Measurements from ENCODE around the gene SLCO2A1. TPM values are rescaled to one million over a fixed set of nuclear protein-coding genes. Genes with fewer than 3 reads are reported as not detected.

The SLCO2A1 gene
- total RNA-seq, 1 experiment from 2014 or later: not detected

DNA sequence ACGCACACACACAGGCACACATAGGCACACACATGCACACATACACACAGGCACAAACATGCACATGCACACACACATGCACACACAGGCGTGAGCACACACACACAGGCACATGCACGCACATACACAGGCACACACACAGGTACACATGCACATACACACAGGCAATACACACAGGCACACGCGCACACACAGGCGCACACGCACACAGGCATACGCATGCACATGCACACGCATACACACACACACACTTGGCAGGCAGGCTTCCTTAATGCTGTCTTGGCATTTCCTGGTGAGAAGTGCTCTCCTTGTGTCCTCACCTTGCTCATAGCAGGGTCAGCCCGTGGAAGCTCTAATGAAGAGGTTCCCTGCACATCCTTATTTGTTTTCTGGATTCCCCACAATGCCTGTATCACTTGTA is 8.4 kb upstream of the SLCO2A1 start:
- in situ Hi-C loops (cut with HindIII; ENCODE audit: low sequenced_read_pairs): no loop called here
- no peak for DNase-seq (ENCODE audit: low spot score)

DNA sequence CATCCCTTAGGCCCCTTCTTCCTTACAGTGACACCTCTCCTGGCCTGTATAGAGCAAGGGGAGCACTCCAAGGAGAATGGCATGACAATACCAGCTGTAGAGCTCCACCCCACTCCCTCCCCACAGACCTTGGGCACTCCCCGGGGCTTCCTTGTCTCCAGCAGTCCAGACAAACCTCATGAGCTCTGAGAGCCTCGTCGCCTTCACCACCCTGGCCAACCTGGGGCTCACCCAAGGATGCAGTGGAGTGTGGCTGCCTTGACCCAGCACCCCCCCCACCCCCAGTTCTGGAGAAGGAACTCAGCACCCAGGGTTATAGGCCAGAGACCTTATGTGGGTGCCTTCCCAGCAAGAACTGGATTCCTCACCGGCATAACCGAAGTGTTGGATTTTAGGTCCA is 7.4 kb upstream of the SLCO2A1 start:
- DNase-seq (ENCODE audit: low spot score): no peak
- in situ Hi-C loops (cut with HindIII; ENCODE audit: low sequenced_read_pairs): no loop called here

DNA sequence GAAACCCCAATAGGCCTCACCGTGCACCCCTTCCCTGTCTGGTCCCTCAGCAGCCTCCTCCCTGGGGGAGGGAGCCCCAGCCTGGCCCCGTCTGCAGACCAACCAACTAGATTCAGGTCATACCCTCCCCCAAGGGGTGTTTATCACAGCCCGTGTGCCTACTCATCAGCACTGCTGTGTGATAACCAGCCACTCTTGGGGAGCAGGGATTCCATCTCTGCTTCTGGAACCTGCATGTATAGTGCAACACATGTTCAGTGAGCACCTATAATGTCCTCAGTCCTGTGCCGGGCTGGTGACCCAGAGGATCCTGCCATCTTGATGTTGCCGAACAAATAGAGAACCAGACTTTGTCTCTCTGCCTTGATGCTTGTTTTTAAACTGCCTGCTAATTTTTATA is 6.6 kb upstream of the SLCO2A1 start:
- in situ Hi-C loops (cut with HindIII; ENCODE audit: low sequenced_read_pairs): no loop called here
- DNase-seq (ENCODE audit: low spot score): no peak

DNA sequence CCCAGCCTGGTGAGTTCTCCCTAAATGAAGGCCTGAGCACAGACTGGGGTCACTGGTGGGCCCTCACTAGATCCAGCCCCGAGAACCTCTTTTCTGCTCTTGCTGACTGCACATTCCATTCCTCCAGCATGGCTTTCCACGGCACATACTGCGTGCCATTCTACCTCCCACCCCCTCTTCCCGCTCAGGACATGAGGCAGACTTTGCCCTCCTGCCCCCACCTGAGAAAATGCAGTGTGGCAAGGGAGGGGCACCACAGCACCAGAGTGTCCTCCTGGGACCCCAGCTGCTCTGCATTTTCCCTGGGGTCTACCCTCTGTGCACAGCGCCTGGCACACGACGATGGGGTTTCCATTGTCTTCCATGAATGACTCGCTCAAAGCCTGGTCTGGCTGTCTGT is 6.1 kb upstream of the SLCO2A1 start:
- no peak for DNase-seq (ENCODE audit: low spot score)

DNA sequence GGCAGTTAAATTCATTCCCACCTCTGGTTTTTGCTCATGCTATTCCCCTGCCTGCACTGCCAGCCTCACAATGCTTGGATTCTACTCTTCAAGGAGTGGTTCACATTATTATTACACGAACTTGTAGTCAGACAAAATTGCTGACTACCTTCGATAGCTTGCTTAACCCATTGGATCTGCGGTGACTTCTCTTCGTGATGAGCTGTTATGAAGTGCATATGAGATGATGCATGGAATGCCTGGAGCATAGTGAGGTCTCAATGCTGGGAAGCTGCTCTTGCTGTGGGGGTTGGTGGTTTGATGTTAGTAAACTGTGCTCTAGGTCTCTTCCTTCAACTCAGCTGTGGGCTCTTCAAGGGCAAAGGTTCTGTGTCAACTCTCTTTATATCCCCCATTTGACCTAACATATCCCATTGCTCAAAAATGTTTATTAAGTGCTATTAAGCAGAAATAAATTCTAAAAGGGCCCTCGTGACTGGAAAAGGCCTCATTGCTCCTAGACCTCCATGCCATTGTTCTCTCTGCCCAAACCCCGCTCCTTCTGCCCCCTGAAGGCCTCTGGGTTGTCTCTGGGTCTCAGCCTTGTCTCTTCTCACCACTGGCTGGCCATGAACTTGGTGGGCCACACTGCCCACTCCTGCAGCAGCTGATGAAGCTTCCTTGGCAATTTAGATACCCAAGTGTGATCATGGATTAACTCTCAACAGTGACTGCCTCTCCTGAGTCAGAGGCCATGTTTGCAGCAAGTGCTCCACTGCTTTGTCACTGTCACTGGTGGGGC is 4.5 kb upstream of the SLCO2A1 start:
- in situ Hi-C loops (cut with HindIII; ENCODE audit: low sequenced_read_pairs): no loop called here
- no peak for DNase-seq (ENCODE audit: low spot score)

More for the DNA sequence above, 6.1 kb upstream of the SLCO2A1 start:
- in situ Hi-C loops (cut with HindIII; ENCODE audit: low sequenced_read_pairs): no loop called here

DNA sequence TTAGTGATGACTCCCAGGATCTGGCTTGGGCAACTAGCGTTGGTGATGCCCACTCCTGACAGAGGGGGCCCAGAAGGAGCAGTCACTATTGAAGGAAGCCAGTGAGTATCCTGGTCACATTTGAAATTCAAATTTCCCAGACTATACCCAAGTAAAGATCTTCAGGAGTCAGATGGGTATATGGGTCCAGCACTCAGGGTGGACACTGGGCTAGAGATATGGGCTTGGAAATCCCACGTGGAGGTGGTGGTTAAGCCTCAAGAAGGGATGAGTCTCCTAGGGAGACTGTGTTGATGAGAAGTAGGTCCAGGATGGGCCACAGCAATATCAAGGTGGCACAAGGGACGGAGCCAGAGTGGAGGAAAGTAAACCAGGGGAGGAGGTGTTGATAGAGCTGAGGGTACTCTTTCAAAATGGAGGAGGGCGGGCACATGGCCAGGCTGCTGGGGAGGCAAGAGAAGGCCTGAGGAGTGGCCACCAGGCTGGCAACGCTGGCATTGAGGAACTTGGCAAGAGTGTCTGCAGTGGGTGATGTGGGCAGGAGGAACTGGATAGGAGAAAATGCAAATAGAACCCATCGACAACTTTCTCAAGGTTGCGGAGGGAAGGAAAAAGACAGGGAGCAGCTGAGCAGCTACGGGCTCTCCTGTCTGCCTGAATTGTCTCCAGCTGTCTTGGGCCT is 3.7 kb upstream of the SLCO2A1 start:
- in situ Hi-C loops (cut with HindIII; ENCODE audit: low sequenced_read_pairs): no loop called here
- DNase-seq (ENCODE audit: low spot score): no peak

DNA sequence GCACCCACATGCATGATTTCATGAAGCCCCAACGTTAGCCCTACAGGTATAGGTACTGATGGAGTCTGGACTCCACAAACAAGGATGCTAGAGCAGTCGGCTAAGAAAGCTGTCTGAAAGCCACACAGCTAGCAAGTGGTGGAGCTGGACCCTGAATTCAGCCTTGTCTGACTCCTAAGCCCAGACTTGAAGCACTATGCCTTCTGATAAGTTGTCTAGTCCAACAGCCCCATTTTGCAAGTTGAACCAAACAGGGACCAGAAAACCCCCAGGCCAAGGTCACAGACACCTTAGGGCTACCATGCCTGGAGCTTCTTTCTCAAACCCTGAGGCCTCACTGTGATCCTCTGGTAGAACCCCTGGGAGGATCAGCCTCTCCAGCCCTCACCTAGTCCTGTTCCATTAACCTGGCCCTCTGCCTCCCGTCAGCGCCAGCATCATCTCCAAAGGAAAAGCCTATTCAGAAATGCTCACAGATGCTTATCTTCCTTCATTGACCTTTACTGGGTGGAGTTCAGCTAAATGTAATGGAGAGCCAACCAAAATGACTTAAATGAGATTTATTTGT is 1.7 kb upstream of the SLCO2A1 start:
- DNase-seq (ENCODE audit: low spot score): no peak
- in situ Hi-C loops (cut with HindIII; ENCODE audit: low sequenced_read_pairs): no loop called here

DNA sequence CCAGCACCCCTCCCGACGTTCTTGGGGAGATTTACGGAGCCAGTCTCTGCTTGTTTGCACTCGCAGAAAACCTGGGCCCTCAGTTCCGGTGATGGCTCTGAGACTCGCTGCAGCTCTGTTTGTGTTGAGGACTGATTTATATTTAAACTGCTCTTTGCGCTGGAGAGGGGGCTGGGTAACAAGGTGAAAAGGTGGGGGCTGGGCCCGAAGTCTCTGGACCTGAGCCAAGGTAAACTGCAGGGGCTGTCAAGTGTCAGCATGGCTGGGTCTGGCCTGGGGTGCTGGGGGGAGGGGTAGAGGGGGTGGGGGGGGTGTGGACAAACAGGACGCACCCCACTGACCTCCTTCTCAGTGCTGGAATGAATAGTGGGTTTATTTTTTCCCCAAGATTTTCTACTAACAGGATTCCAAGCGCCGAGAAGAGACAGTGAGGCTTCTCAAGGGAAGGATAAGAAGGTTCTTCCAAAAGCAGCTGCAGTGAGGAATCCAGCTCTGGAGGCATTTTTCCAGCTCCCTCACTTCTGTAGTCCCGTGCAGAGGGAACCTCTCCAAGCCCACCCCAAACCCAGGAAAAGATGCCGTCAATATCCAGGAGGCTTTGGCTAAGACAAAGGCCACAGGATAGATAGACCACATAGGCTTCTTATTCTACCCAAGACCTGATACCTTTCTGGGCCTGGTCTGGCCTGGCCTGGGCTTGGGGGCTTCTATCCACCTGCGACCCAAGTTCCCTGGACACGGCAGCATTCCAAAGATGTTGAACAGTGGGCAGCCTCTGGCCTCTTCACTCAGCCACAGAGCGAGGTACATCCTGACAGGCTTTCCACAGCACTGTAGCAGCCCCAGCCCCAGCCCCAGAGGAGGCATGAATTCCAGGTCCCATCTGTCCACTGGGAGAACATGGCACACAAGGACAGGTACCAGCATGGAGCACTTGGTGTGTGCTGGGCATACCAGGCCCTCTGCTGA is 938 bp upstream of the SLCO2A1 start:
- in situ Hi-C loops (cut with HindIII; ENCODE audit: low sequenced_read_pairs): no loop called here
- DNase-seq (ENCODE audit: low spot score): no peak

DNA sequence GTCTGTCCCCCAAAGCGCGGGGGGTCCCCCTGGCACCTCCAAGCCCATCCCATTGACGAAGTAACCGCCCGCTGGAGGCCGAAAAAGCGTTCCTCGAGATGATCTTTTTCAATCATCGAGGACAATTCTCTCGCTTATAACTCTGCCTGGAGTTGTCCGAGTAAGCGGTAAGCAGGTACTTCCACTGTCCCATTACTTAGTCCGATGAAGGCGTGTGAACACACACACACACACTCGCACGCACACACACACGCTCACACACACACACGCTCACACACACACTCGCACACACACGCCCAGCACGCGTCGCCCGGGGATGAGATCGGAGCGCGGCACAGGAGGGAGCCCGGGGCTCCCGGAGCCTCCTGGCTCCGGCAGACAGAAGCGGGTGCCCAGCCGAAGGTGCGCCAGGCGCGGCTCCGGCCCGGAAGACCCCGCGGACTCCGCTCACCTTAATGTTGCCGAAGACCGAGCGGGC is 430 bp downstream of the SLCO2A1 start:
- no peak for DNase-seq (ENCODE audit: low spot score)
- in situ Hi-C loops (cut with HindIII; ENCODE audit: low sequenced_read_pairs): no loop called here

DNA sequence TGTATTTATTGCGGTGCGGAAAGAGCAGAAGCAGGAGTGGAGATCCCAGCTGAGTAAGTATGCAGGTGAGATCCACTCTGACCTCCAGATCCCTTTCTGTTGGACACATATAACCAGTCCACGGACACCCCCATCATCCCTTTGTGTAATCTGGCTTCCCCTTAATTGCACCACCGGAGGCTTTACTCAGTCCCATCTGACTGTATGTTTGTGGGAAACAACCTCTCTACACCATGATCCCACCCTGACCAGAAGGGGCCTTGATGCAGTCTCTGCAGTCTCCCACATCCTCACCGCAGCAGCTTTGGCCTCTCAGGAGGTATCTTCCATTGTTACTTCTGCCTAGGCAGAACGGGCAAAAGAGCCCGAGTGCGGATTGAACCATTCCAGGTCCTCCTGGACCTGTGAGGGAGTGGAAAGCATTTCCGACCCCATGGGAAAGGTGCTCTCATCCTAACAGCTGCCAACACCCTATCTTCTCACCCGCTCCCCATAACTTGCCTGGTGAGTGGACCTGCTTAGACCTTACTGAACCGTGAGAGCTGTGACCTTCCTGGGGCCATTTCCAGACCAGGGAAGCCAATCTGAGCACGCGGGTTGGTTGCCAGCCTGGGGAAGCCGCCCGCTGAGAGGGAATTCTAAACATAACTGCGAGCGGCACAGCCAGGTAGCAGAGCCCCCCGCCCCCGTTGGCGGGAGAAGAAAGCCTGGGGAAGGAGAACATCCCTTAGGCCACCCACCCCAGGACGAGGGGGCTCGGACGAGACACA is 1.1 kb downstream of the SLCO2A1 start:
- in situ Hi-C loops (cut with HindIII; ENCODE audit: low sequenced_read_pairs): no loop called here
- DNase-seq (ENCODE audit: low spot score): no peak

DNA sequence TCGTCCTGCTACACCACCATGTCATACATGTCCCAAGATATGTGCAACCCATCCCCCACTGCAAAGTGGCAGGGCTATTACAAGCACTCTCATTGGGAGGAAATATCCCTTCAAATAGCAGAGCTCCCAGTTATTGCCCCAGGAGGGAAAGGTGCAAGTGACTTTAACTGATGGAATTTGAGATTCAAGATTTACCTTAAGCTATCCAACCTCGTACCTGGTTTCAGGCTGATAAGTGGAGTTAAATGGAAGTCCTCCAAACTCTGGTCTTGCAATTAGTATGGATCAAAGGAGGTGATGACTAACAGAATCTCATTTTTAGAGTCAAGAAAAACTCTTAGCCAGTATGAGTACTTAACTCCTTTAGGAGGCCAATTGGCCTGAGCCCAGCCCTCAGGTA is 2.1 kb downstream of the SLCO2A1 start:
- in situ Hi-C loops (cut with HindIII; ENCODE audit: low sequenced_read_pairs): no loop called here

DNA sequence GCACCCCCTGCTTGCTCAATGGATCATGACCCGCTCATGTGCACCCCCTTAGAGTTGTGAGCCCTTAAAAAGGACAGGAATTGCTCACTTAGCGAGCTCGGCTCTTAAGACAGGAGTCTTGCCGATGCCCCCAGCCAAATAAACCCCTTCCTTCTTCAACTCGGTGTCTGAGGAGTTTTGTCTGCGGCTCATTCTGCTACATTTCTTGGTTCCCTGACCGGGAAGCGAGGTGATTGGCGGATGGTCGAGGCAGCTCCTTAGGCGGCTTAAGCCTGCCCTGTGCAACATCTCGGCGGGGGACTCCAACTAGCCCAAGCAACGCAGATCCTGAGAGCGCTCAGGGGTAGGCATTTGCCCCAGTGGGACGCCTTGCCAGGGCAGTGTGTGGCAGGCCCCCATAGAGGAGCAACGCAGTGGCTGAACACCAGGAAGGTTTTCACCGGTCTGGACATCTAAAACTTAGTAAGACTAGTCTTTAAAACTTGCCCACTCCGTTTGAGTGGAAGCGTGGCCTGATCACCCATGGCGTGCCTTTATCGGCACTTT is 9.5 kb downstream of the SLCO2A1 start:
- no peak for DNase-seq (ENCODE audit: low spot score)
- in situ Hi-C loops (cut with HindIII; ENCODE audit: low sequenced_read_pairs): no loop called here

More for the DNA sequence above, 2.1 kb downstream of the SLCO2A1 start:
- DNase-seq (ENCODE audit: low spot score): no peak

DNA sequence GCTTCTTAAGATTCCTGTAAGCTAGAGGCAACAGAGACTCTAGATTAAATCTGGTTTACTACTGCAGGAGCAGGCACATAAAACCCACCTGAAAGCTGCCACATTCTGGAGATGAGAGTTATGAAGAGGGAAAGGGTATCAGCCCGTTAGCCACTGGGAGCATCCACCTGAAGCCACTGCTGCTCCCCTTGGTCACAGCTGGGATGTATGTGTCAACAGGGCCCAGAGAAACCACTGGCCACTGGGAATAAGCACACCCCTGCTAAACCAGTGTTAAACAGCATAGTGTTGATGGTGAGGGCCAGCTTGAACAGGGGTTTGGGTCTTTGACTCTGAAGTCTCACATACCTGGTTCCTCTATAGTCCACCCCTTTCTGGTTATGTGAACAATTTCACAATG is 10.9 kb downstream of the SLCO2A1 start:
- in situ Hi-C loops (cut with HindIII; ENCODE audit: low sequenced_read_pairs): no loop called here
- DNase-seq (ENCODE audit: low spot score): no peak

DNA sequence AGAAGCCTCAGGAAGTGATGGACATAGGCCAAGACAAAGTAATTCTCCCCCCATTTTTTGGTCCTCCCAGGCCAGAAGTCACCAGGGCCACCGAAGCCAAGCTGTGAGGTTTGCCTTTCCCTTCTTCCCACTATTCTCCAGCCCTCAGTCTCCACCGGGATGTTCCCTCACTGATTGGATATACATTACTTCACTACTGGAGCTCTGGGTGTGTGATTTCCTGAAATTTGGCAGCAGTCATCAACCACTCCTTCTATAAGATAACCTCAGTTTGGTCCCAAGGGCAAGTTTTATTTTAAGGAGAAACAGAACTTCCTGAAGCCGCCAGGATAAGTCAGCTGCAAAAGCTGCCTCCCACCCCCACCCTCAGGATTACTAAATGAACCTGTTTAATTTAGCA is 11.3 kb downstream of the SLCO2A1 start:
- DNase-seq (ENCODE audit: low spot score): no peak
- in situ Hi-C loops (cut with HindIII; ENCODE audit: low sequenced_read_pairs): no loop called here

DNA sequence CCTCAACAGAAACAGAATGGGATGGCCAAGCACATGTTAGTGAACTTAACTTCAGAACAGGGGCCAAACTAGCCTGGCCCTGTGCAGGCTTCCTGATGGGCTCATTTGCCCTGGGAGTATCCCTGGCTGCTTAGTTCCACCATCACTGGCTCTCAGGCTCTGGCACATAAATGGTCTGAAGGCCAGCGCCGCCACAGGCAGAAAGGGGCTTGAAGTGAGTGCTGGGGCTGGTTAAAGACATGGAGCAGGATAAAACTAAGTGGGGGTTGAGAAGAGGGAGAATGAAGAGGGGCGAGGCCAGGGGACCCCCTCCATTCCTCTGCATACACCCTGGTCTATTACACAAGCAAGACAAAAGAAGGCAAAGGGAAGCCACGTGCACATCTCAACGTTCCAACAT is 12.2 kb downstream of the SLCO2A1 start:
- DNase-seq (ENCODE audit: low spot score): no peak
- in situ Hi-C loops (cut with HindIII; ENCODE audit: low sequenced_read_pairs): no loop called here

DNA sequence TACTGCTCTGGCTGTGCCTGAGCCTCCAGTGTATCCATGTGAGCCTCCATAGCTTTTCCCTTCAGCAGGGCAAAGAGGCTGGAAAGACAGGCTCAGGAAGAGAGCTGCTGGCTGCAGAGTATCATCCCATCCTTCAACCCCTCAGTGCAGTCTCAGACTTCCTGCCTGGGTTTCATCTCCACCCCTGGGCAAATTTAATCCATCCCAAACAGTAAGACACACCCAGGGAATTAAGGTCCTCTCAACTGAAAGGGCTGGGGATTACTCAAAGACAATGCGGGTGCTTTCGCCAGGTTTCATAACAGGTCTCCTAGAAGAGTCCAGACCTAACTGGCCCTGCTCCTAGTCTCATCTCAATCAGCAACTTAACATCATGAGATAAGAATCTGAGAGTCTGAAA is 15.5 kb downstream of the SLCO2A1 start:
- no peak for DNase-seq (ENCODE audit: low spot score)
- in situ Hi-C loops (cut with HindIII; ENCODE audit: low sequenced_read_pairs): no loop called here

DNA sequence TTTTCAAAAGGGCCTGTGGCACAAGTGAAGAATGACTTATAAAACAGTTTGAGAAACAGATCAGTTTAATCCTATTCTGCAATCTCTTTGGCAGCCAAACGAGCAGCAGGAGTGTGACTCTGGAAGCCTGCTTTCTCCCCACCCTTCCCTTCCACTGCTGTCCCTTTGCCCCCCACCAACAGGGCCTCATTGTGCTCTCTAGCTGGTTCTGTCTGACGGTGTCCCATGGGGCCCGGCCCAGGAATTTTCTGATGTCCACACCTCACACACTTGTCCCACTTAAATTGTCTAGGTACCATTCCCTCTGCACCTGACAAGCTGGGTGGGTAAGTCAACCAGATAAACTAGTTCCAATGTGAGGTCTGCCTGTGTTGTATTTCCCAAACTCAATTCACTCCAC is 16.4 kb downstream of the SLCO2A1 start:
- in situ Hi-C loops (cut with HindIII; ENCODE audit: low sequenced_read_pairs): no loop called here
- no peak for DNase-seq (ENCODE audit: low spot score)

DNA sequence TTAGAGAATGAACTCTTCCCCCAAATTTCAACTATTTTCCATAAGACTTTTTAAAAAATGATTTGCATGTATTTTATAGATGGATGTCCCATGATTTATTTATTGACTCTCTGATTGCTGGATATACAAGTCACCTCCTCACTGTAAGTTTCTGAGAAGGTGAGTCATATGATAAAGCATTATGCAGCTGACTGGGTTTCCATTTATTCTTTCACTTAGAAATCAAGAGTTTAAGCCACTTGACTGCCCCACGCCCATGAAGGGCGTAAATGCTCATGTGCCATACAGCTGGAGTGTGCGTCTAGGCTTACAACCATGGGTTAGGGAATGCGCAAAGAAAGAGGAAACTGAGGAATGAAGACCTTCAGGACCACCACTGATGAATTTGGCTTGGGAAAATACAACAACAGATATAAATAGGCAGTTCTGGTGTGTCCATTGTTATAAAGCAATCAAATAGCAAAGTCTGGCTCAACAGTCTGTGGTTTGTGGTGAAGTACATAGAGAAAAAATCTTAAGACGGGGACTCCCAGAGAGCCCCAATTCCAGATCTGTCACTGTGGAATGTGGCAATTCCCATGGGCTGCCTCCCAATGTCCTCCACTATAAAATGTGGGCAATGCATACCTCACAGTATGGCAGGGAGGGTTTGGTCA is 20.3 kb downstream of the SLCO2A1 start:
- no peak for DNase-seq (ENCODE audit: low spot score)
- in situ Hi-C loops (cut with HindIII; ENCODE audit: low sequenced_read_pairs): no loop called here

Data from G401 (cell line).